ENCODE data around the gene FLRT1. TPM values are rescaled to one million over a fixed set of nuclear protein-coding genes. Genes with fewer than 3 reads are reported as not detected.

The FLRT1 gene
- total RNA-seq, 1 experiment from 2014 or later, result 0.39 TPM

GRCh38 chr11:64031001-64031400 is 4.7 kb upstream of the FLRT1 start:
- Mint-ChIP-seq H3K36me3 (ENCODE audit: insufficient read depth, unreplicated experiment) (no peaks in the 10 kb centered on the region), H3K27me3 (ENCODE audit: insufficient read depth, unreplicated experiment) (peaks cover 11% of the 10 kb centered on the region), H3K4me1 (ENCODE audit: low read depth, unreplicated experiment) (no peaks in the 10 kb centered on the region), H3K27ac (ENCODE audit: unreplicated experiment) (no peak overlapping the region), H3K9me3 (ENCODE audit: unreplicated experiment) (no peaks in the 10 kb centered on the region), H3K4me3 (ENCODE audit: unreplicated experiment) (no peak overlapping the region)
- CTCF ChIA-PET, result interaction anchor here (0.5 kb wide), 1 partner anchor 90 kb away, joined by 3 read pairs; no protein-coding TSS in a partner anchor
- H3K4me1 ChIP-seq, result no peaks in the 10 kb centered on the region
- intact Hi-C loops (cut with micrococcal nuclease; ENCODE audit: unreplicated experiment), result no loop called here
- no peak for DNase-seq
- no peaks in the 10 kb centered on the region; the same call in 1 of the 2 replicates for H3K27me3 ChIP-seq (replicated peaks; ENCODE audit: control insufficient read depth, insufficient read depth, low read length)
- no peaks in the 10 kb centered on the region for H3K36me3 ChIP-seq (ENCODE audit: control insufficient read depth, insufficient read depth, low read length)
- POLR2A ChIA-PET, result no interaction called here
- no peaks in the 10 kb centered on the region for H3K9me3 ChIP-seq
- no peak overlapping the region for H3K4me3 ChIP-seq (ENCODE audit: low read depth, low read length)
- BruUV-seq (replicated peaks), result no TSS peak
- no peak for TF ChIP-seq CTCF (IDR thresholded peaks at IDR 0.05; ENCODE audit: insufficient read depth in 1 of 2, low read depth in 1 of 2, low read length in 1 of 2, severe bottlenecking in 1 of 2, unreplicated experiment in 1 of 2)

DNA sequence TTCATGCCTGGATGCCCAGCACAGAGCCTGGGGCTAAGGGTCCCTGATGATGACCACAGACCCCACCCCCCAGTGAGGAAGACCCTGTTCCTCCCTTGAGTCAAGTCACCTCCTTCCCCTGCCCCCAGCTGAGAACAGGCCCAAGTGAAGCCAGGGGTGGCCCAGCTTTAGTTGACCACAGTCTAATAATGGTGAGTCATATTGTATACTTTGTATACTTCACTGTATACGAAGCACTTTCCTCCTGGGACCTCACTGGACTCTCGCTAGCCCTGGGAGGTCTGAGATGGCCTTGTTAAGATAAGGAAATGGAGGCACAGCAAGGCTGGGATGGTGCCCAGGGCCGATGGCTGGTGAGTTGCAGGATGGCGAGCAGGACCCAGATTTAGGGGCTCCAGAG is 3.7 kb upstream of the FLRT1 start:
- Histone ChIP-seq H3K27me3 (replicated peaks; ENCODE audit: control insufficient read depth, insufficient read depth, low read length) (no peaks in the 10 kb centered on the region; the same call in 1 of the 2 replicates), H3K9me3 (no peaks in the 10 kb centered on the region), H3K4me1 (no peaks in the 10 kb centered on the region; the same call in 1 of the 2 replicates), H3K4me3 (ENCODE audit: low read depth, low read length) (no peak overlapping the region), H3K36me3 (ENCODE audit: control insufficient read depth, insufficient read depth, low read length) (no peaks in the 10 kb centered on the region)
- intact Hi-C loops (cut with micrococcal nuclease; ENCODE audit: unreplicated experiment), result no loop called here
- Mint-ChIP-seq H3K4me1 (ENCODE audit: low read depth, unreplicated experiment) (no peaks in the 10 kb centered on the region), H3K4me3 (ENCODE audit: unreplicated experiment) (no peak overlapping the region), H3K9me3 (ENCODE audit: unreplicated experiment) (no peaks in the 10 kb centered on the region), H3K27me3 (ENCODE audit: insufficient read depth, unreplicated experiment) (peaks cover 11% of the 10 kb centered on the region), H3K27ac (ENCODE audit: unreplicated experiment) (no peak overlapping the region), H3K36me3 (ENCODE audit: insufficient read depth, unreplicated experiment) (no peaks in the 10 kb centered on the region)
- POLR2A ChIA-PET, result no interaction called here
- no TSS peak for BruUV-seq (replicated peaks)
- CTCF ChIA-PET, result no interaction called here
- no peak for TF ChIP-seq CTCF (IDR thresholded peaks at IDR 0.05; ENCODE audit: insufficient read depth in 1 of 2, low read depth in 1 of 2, low read length in 1 of 2, severe bottlenecking in 1 of 2, unreplicated experiment in 1 of 2)
- no peak for DNase-seq

DNA sequence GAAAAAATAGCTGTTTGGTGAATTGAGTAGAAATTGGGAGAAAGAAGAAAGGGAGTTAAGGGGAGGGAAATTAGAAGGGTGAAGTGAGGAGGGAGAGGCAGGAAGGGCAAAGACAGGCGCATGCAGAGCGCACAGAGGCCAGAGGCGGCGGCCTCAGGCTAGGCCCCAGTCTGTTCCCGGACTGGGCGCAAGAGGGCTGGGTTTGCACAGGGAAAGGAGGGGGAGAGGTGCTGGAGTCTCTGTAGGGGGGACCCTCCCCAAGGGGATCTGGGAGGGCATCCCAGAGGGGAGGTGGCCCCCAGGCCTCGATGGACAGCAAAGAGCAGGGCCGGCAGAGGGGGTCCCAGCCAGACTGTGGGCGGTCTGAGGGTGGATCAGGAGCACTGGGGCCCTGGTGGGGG is 1.3 kb upstream of the FLRT1 start:
- ChIA-PET CTCF (interaction anchor here (0.6 kb wide), 1 partner anchor 206 kb away, joined by 4 read pairs; no protein-coding TSS in a partner anchor), POLR2A (no interaction called here)
- no peak for TF ChIP-seq CTCF (IDR thresholded peaks at IDR 0.05; ENCODE audit: insufficient read depth in 1 of 2, low read depth in 1 of 2, low read length in 1 of 2, severe bottlenecking in 1 of 2, unreplicated experiment in 1 of 2)
- H3K36me3 Mint-ChIP-seq (ENCODE audit: insufficient read depth, unreplicated experiment), result no peaks in the 10 kb centered on the region
- Histone ChIP-seq H3K36me3 (ENCODE audit: control insufficient read depth, insufficient read depth, low read length) (no peaks in the 10 kb centered on the region), H3K9me3 (no peaks in the 10 kb centered on the region), H3K4me3 (ENCODE audit: low read depth, low read length) (no peak overlapping the region), H3K4me1 (no peaks in the 10 kb centered on the region; the same call in 1 of the 2 replicates), H3K27me3 (replicated peaks; ENCODE audit: control insufficient read depth, insufficient read depth, low read length) (no peaks in the 10 kb centered on the region; the same call in 1 of the 2 replicates)
- H3K4me1 Mint-ChIP-seq (ENCODE audit: low read depth, unreplicated experiment), result no peaks in the 10 kb centered on the region
- peak overlapping the region; percentile 68 for H3K4me3 Mint-ChIP-seq (ENCODE audit: unreplicated experiment)
- BruUV-seq (replicated peaks), result no TSS peak
- no peaks in the 10 kb centered on the region for H3K9me3 Mint-ChIP-seq (ENCODE audit: unreplicated experiment)
- peaks cover 11% of the 10 kb centered on the region for H3K27me3 Mint-ChIP-seq (ENCODE audit: insufficient read depth, unreplicated experiment)
- intact Hi-C loops (cut with micrococcal nuclease; ENCODE audit: unreplicated experiment), result no loop called here
- DNase-seq, result no peak
- no peak overlapping the region for H3K27ac Mint-ChIP-seq (ENCODE audit: unreplicated experiment)
